ENCODE measurements around the gene COL23A1. TPM values are rescaled to one million over a fixed set of nuclear protein-coding genes. Genes with fewer than 3 reads are reported as not detected.

Gene COL23A1
- total and polyA plus RNA-seq, 2 donors (not counting 1 experiment from before 2014, with no cell fraction given): 0.20 TPM; not detected in 1

GRCh38 chr5:178450121-178451028, 139.8 kb downstream of the COL23A1 start:
- intact Hi-C loops (cut with micrococcal nuclease): no loop called here
- no peak overlapping the region for H3K9ac ChIP-seq (ENCODE audit: low read length)
- no peak overlapping the region for H3K4me3 ChIP-seq (ENCODE audit: control extremely low read depth in 1 of 5, extremely low read depth in 1 of 5, insufficient read depth in 1 of 5, low read depth in 2 of 5, low read length in 4 of 5)
- H3K27me3 ChIP-seq (replicated peaks in 1 of 4; ENCODE audit: control extremely low read depth in 1 of 4, control insufficient read depth in 3 of 4, insufficient read depth in 4 of 4, low read length in 3 of 4): peaks cover 0 to 13% (median 4%) of the 10 kb centered on the region in 4 experiments
- no peaks in the 10 kb centered on the region for H3K79me2 ChIP-seq (ENCODE audit: control insufficient read depth, insufficient read depth, low read length)
- WGBS (ENCODE audit: insufficient coverage): 76% methylated on average over 16 of the region's 19 CpGs
- TF ChIP-seq EZH2 (IDR thresholded peaks at IDR 0.05; ENCODE audit: borderline replicate concordance, insufficient read depth, low read depth, low read length, poor library complexity, severe bottlenecking): no peak
- no peak for TF ChIP-seq CTCF (IDR thresholded peaks at IDR 0.05)
- H3K9me3 ChIP-seq (ENCODE audit: control extremely low read depth in 1 of 3, control insufficient read depth in 2 of 3, insufficient read depth in 1 of 3, low read length in 2 of 3): peaks cover 0 to 3% (median 0%) of the 10 kb centered on the region in 3 donors
- DNase-seq (no peak), ATAC-seq (ENCODE audit: low read depth) (no peak)
- no peak overlapping the region for H3K27ac Mint-ChIP-seq
- no peak overlapping the region for H3K4me2 ChIP-seq (replicated peaks; ENCODE audit: low read depth, low read length, poor library complexity, severe bottlenecking)
- no peaks in the 10 kb centered on the region for H3K4me1 Mint-ChIP-seq
- H3K4me1 ChIP-seq (ENCODE audit: control insufficient read depth in 2 of 2, insufficient read depth in 2 of 2, low read length in 2 of 2): no peaks in the 10 kb centered on the region
- H3K27me3 Mint-ChIP-seq: peaks cover 21% of the 10 kb centered on the region
- H3K4me3 Mint-ChIP-seq: no peak overlapping the region
- ChIA-PET CTCF (interaction anchor here (0.8 to 2.7 kb wide), 2 partner anchors 11 to 13 kb away, joined by 3 to 6 read pairs; no protein-coding TSS in a partner anchor), POLR2A (no interaction called here)
- H3K36me3 ChIP-seq (replicated peaks in 1 of 2; ENCODE audit: control extremely low read depth in 1 of 2, control insufficient read depth in 1 of 2, extremely low read depth in 1 of 2, insufficient read depth in 2 of 2, low read length in 1 of 2): no peaks in the 10 kb centered on the region
- H3K9me3 Mint-ChIP-seq (ENCODE audit: insufficient read depth): no peaks in the 10 kb centered on the region
- H2AFZ ChIP-seq (ENCODE audit: insufficient read depth, low read depth, low read length, poor library complexity, severe bottlenecking): no peak overlapping the region
- no peak overlapping the region for H3K27ac ChIP-seq (ENCODE audit: low read length in 2 of 2)
- no peaks in the 10 kb centered on the region for H4K20me1 ChIP-seq (ENCODE audit: control insufficient read depth, insufficient read depth, low read length, poor library complexity, severe bottlenecking)

Data from B cell (primary cell).